Measurements from ENCODE around the gene MYO7B.

MYO7B gene

GRCh38 chr2:127681288-127681804, 145.9 kb downstream of the MYO7B start:
- no peak for DNase-seq (ENCODE audit: low spot score)

GRCh38 chr2:127681976-127682857, 146.7 kb downstream of the MYO7B start:
- DNase-seq (ENCODE audit: low spot score): no peak

GRCh38 chr2:127683056-127683455, 147.6 kb downstream of the MYO7B start:
- no peak for DNase-seq (ENCODE audit: low spot score)

- DNase-seq (ENCODE audit: low spot score): no peak
These were observed 148.3 kb downstream of the MYO7B start for GRCh38 chr2:127683757-127684156.

- no peak for DNase-seq (ENCODE audit: low spot score)
These were observed 150.1 kb downstream of the MYO7B start for GRCh38 chr2:127685410-127686080.

Data from putamen (tissue), 1 donor.